ENCODE data around the gene CCL5.

CCL5 gene

GRCh38 chr17:35915153-35915964, 35.2 kb upstream of the CCL5 start:
- no peak overlapping the region for H3K4me3 ChIP-seq (ENCODE audit: low read depth, low read length)
- TF ChIP-seq, protein P1, sequence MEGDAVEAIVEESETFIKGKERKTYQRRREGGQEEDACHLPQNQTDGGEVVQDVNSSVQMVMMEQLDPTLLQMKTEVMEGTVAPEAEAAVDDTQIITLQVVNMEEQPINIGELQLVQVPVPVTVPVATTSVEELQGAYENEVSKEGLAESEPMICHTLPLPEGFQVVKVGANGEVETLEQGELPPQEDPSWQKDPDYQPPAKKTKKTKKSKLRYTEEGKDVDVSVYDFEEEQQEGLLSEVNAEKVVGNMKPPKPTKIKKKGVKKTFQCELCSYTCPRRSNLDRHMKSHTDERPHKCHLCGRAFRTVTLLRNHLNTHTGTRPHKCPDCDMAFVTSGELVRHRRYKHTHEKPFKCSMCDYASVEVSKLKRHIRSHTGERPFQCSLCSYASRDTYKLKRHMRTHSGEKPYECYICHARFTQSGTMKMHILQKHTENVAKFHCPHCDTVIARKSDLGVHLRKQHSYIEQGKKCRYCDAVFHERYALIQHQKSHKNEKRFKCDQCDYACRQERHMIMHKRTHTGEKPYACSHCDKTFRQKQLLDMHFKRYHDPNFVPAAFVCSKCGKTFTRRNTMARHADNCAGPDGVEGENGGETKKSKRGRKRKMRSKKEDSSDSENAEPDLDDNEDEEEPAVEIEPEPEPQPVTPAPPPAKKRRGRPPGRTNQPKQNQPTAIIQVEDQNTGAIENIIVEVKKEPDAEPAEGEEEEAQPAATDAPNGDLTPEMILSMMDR (IDR thresholded peaks at IDR 0.05; ENCODE audit: insufficient read depth, low read depth, low read length, missing control alignments), result no peak

GRCh38 chr17:35914354-35914753, 34.2 kb upstream of the CCL5 start:
- H3K4me3 ChIP-seq (ENCODE audit: low read depth, low read length), result no peak overlapping the region
- TF ChIP-seq, protein P1 (IDR thresholded peaks at IDR 0.05; ENCODE audit: insufficient read depth, low read depth, low read length, missing control alignments), result no peak
- DNase-seq (ENCODE audit: low read depth), result no peak

More at GRCh38 chr17:35915153-35915964, 35.2 kb upstream of the CCL5 start:
- DNase-seq (ENCODE audit: low read depth), result no peak

DNA sequence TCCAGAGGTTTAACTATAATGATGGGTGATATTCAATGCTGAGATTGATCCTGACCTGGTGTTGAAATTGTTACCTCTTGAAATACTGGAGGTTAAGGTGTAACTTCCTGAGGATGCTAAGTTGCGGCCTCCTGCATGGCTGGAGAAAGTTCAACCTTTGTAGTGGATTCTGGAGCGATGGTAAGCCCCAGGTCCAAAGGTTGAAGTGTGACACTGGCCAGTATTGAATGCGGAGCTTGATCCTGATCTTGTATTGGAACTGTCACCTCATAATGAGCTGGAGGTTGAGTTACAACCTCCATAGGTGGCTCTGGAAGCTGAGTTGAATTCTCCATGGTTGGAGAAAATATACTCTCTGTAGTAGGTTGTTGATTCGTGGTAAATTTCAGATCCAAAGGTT, 33.4 kb upstream of the CCL5 start:
- no peak overlapping the region for H3K4me3 ChIP-seq (ENCODE audit: low read depth, low read length)
- no peak for DNase-seq (ENCODE audit: low read depth)
- TF ChIP-seq, protein P1 (IDR thresholded peaks at IDR 0.05; ENCODE audit: insufficient read depth, low read depth, low read length, missing control alignments), result no peak

DNA sequence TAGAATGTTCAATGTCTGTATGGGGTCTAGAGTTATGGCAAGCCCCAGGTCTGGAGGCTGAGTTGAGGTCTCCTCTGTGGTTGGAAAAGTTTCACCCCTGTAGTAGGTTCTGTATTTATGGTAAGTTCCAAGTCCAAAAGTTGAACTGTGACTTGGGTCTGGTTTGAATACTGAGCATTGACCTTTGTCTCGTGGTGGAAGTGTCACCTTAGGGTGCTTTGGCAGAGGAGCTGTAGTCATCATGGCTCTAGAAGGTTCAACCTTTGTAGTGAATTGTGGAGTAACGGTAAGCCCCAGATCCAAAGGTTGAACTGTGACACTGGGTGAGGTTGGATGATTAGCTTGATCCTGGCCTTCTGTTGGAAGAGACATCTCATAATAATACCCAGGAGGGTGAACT, 32.8 kb upstream of the CCL5 start:
- no peak for DNase-seq (ENCODE audit: low read depth)
- H3K4me3 ChIP-seq (ENCODE audit: low read depth, low read length), result no peak overlapping the region
- TF ChIP-seq, protein P1 (IDR thresholded peaks at IDR 0.05; ENCODE audit: insufficient read depth, low read depth, low read length, missing control alignments), result no peak

GRCh38 chr17:35912339-35912912, 32.3 kb upstream of the CCL5 start:
- TF ChIP-seq, protein P1 (IDR thresholded peaks at IDR 0.05; ENCODE audit: insufficient read depth, low read depth, low read length, missing control alignments), result no peak
- no peak overlapping the region for H3K4me3 ChIP-seq (ENCODE audit: low read depth, low read length)
- no peak for DNase-seq (ENCODE audit: low read depth)

GRCh38 chr17:35909408-35909807, 29.2 kb upstream of the CCL5 start:
- no peak overlapping the region for H3K4me3 ChIP-seq (ENCODE audit: low read depth, low read length)
- no peak for DNase-seq (ENCODE audit: low read depth)
- TF ChIP-seq, protein P1 (IDR thresholded peaks at IDR 0.05; ENCODE audit: insufficient read depth, low read depth, low read length, missing control alignments), result no peak
